ENCODE data around the gene LGMN.

The LGMN gene

DNA sequence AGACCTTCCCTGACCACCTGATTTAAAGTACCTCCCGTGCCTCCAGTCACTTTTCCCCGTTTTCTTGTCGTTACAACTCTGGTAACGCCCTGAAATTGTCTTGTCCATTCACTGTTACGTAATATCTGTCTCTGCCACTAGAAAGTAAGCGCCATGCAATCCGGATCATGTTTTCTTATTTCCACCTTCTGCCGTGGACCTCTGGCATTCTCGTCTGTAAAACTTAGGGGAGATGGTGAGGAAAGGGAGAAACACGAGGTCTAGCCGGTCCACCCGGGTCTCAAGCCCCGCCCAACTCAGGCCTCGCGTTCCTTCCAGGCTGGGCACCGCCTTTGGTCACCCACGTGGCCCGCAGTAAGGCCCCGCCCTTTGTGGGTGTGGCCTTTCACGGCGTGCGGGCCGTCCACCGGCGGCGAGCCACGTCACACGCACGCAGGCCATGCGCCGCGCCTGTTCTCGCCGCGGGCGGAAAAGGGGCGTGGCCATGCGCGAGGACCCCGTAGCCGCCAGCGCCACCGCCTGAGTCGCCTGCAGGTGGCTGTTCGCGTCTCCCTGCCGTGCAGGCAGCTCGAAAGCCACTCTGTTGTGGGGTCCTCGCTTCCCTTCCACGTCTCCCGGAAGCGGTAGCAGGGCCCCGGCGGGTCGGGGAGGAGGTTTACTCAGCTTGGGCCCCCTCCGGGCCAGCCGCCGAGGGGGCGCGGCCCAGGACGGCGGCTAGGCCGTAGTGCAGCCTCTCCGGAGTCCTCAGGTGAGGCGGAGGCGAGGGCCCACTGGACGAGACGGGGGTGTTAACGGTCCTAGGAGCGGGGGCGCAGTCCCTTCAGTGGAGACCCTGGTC is 45.5 kb upstream of the LGMN start, which contains the start of gene GOLGA5 (continued):
- TF ChIP-seq TRIM28 (IDR thresholded peaks at IDR 0.05; ENCODE audit: borderline replicate concordance, low read length) (peak; percentile 8; the same call in 1 of the 2 replicates), SP7 (tag by site-specific recombination; IDR thresholded peaks at IDR 0.05) (peak; percentile 64; the same call in 1 of the 2 replicates), SP3 (tag by site-specific recombination; IDR thresholded peaks at IDR 0.05) (peak; percentile 98), ZNF433 (tag by site-specific recombination; IDR thresholded peaks at IDR 0.05; ENCODE audit: low read depth) (no peak), ZFHX2 (tag by site-specific recombination; conservative IDR thresholded peaks at IDR 0.05) (peak; percentile 46), ZSCAN23 (tag by site-specific recombination; IDR thresholded peaks at IDR 0.05) (no peak), ZBTB48 (tag by site-specific recombination; IDR thresholded peaks at IDR 0.05) (peak; percentile 69), ZNF324 (tag by site-specific recombination; IDR thresholded peaks at IDR 0.05) (peak; percentile 29), ZNF521 (tag by site-specific recombination; IDR thresholded peaks at IDR 0.05) (no peak), ZNF391 (tag by site-specific recombination; IDR thresholded peaks at IDR 0.05; ENCODE audit: borderline replicate concordance, low read depth) (no peak), ZNF837 (tag by site-specific recombination; IDR thresholded peaks at IDR 0.05) (no peak), ZNF596 (tag by site-specific recombination; IDR thresholded peaks at IDR 0.05) (no peak), ZNF48 (tag by site-specific recombination; IDR thresholded peaks at IDR 0.05) (no peak), ZNF777 (tag by site-specific recombination; IDR thresholded peaks at IDR 0.05; ENCODE audit: borderline replicate concordance) (no peak), ZNF707 (tag by site-specific recombination; IDR thresholded peaks at IDR 0.05) (no peak), ZNF558 (tag by site-specific recombination; IDR thresholded peaks at IDR 0.05) (no peak), ZNF394 (tag by site-specific recombination; IDR thresholded peaks at IDR 0.05; ENCODE audit: borderline replicate concordance) (no peak), ZNF76 (tag by site-specific recombination; IDR thresholded peaks at IDR 0.05; ENCODE audit: borderline replicate concordance, low read depth) (peak; percentile 24; the same call in 1 of the 2 replicates), SCRT1 (tag by site-specific recombination; IDR thresholded peaks at IDR 0.05; ENCODE audit: borderline replicate concordance) (no peak), ZNF19 (tag by site-specific recombination; IDR thresholded peaks at IDR 0.05; ENCODE audit: low read depth) (no peak), ZFP41 (tag by site-specific recombination; IDR thresholded peaks at IDR 0.05; ENCODE audit: borderline replicate concordance) (no peak), OSR2 (tag by site-specific recombination; IDR thresholded peaks at IDR 0.05) (peak; percentile 81), ZNF354C (tag by site-specific recombination; IDR thresholded peaks at IDR 0.05; ENCODE audit: borderline replicate concordance, low read depth) (no peak), ZNF121 (tag by site-specific recombination; IDR thresholded peaks at IDR 0.05) (no peak), ZNF510 (tag by site-specific recombination; IDR thresholded peaks at IDR 0.05; ENCODE audit: insufficient replicate concordance) (no peak)
- TF ChIP-seq, protein P1, sequence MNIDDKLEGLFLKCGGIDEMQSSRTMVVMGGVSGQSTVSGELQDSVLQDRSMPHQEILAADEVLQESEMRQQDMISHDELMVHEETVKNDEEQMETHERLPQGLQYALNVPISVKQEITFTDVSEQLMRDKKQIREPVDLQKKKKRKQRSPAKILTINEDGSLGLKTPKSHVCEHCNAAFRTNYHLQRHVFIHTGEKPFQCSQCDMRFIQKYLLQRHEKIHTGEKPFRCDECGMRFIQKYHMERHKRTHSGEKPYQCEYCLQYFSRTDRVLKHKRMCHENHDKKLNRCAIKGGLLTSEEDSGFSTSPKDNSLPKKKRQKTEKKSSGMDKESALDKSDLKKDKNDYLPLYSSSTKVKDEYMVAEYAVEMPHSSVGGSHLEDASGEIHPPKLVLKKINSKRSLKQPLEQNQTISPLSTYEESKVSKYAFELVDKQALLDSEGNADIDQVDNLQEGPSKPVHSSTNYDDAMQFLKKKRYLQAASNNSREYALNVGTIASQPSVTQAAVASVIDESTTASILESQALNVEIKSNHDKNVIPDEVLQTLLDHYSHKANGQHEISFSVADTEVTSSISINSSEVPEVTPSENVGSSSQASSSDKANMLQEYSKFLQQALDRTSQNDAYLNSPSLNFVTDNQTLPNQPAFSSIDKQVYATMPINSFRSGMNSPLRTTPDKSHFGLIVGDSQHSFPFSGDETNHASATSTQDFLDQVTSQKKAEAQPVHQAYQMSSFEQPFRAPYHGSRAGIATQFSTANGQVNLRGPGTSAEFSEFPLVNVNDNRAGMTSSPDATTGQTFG (tag by site-specific recombination; IDR thresholded peaks at IDR 0.05; ENCODE audit: borderline replicate concordance), result no peak
- TF ChIP-seq, protein P2, sequence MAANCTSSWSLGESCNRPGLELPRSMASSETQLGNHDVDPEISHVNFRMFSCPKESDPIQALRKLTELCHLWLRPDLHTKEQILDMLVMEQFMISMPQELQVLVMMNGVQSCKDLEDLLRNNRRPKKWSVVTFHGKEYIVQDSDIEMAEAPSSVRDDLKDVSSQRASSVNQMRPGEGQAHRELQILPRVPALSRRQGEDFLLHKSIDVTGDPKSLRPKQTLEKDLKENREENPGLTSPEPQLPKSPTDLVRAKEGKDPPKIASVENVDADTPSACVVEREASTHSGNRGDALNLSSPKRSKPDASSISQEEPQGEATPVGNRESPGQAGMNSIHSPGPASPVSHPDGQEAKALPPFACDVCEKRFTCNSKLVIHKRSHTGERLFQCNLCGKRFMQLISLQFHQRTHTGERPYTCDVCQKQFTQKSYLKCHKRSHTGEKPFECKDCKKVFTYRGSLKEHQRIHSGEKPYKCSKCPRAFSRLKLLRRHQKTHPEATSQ (tag by site-specific recombination; IDR thresholded peaks at IDR 0.05), result no peak
- TF ChIP-seq, protein P3, sequence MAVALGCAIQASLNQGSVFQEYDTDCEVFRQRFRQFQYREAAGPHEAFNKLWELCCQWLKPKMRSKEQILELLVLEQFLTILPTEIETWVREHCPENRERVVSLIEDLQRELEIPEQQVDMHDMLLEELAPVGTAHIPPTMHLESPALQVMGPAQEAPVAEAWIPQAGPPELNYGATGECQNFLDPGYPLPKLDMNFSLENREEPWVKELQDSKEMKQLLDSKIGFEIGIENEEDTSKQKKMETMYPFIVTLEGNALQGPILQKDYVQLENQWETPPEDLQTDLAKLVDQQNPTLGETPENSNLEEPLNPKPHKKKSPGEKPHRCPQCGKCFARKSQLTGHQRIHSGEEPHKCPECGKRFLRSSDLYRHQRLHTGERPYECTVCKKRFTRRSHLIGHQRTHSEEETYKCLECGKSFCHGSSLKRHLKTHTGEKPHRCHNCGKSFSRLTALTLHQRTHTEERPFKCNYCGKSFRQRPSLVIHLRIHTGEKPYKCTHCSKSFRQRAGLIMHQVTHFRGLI (tag by site-specific recombination; IDR thresholded peaks at IDR 0.05), result peak; percentile 94
- TF ChIP-seq, protein P4, sequence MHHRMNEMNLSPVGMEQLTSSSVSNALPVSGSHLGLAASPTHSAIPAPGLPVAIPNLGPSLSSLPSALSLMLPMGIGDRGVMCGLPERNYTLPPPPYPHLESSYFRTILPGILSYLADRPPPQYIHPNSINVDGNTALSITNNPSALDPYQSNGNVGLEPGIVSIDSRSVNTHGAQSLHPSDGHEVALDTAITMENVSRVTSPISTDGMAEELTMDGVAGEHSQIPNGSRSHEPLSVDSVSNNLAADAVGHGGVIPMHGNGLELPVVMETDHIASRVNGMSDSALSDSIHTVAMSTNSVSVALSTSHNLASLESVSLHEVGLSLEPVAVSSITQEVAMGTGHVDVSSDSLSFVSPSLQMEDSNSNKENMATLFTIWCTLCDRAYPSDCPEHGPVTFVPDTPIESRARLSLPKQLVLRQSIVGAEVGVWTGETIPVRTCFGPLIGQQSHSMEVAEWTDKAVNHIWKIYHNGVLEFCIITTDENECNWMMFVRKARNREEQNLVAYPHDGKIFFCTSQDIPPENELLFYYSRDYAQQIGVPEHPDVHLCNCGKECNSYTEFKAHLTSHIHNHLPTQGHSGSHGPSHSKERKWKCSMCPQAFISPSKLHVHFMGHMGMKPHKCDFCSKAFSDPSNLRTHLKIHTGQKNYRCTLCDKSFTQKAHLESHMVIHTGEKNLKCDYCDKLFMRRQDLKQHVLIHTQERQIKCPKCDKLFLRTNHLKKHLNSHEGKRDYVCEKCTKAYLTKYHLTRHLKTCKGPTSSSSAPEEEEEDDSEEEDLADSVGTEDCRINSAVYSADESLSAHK (tag by site-specific recombination; IDR thresholded peaks at IDR 0.05), result no peak
- TF ChIP-seq, protein P5, sequence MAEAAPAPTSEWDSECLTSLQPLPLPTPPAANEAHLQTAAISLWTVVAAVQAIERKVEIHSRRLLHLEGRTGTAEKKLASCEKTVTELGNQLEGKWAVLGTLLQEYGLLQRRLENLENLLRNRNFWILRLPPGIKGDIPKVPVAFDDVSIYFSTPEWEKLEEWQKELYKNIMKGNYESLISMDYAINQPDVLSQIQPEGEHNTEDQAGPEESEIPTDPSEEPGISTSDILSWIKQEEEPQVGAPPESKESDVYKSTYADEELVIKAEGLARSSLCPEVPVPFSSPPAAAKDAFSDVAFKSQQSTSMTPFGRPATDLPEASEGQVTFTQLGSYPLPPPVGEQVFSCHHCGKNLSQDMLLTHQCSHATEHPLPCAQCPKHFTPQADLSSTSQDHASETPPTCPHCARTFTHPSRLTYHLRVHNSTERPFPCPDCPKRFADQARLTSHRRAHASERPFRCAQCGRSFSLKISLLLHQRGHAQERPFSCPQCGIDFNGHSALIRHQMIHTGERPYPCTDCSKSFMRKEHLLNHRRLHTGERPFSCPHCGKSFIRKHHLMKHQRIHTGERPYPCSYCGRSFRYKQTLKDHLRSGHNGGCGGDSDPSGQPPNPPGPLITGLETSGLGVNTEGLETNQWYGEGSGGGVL (tag by site-specific recombination; IDR thresholded peaks at IDR 0.05), result peak; percentile 37; the same call in 1 of the 2 replicates

All from HEK293 (cell line).